Kidney (tissue), 14 donors: Measurements from ENCODE around the gene THADA. TPM values are rescaled to one million over a fixed set of nuclear protein-coding genes. Genes with fewer than 3 reads are reported as not detected.

Source experiments
- DNase-seq, 5 donors: peaks; one replicate each; pipeline ENCODE4 v3.0.0-alpha.2; 2013 to 2020
- FAIRE-seq: peaks from 2 replicates; lab custom pipeline; 2012; peaks lifted over from hg19 to GRCh38; lab: Jason Lieb, UNC
- H3K27ac ChIP-seq, 2 donors: one replicate each; pipeline ENCODE4 v1.7.0; 2013; ENCODE audit warnings: low read depth in 2 of 2, low read length in 2 of 2, inconsistent platforms in 1 of 2
- H3K27me3 ChIP-seq: one replicate; pipeline ENCODE4 v1.7.1; 2013; ENCODE audit warnings: low read length, inconsistent platforms; ENCODE audit not compliant: control insufficient read depth, insufficient read depth
- H3K36me3 ChIP-seq, 3 donors: one replicate each; pipeline versions ENCODE4 v1.7.0 to v1.7.1; 2013; ENCODE audit warnings: low read length in 3 of 3, control low read depth in 1 of 3, inconsistent platforms in 1 of 3; ENCODE audit not compliant: insufficient read depth in 3 of 3, control insufficient read depth in 2 of 3
- H3K4me1 ChIP-seq, 3 donors: one replicate each; pipeline versions ENCODE4 v1.7.0 to v1.7.1; 2013; ENCODE audit warnings: low read length in 3 of 3, inconsistent platforms in 1 of 3, low read depth in 1 of 3; ENCODE audit not compliant: control insufficient read depth in 2 of 3, insufficient read depth in 2 of 3
- H3K4me3 ChIP-seq, 3 donors: one replicate each; pipeline versions ENCODE4 v1.7.0 to v1.8.1; 2013; ENCODE audit warnings: low read length in 3 of 3, control low read depth in 1 of 3, inconsistent platforms in 1 of 3
- H3K9ac ChIP-seq, 3 donors: one replicate each; pipeline versions ENCODE4 v1.7.0 to v1.7.1; 2013; ENCODE audit warnings: low read length in 3 of 3, control low read depth in 1 of 3, inconsistent platforms in 1 of 3
- H3K9me3 ChIP-seq, 3 donors: one replicate each; pipeline versions ENCODE4 v1.7.0 to v1.7.1; 2013; ENCODE audit warnings: low read length in 3 of 3, control low read depth in 1 of 3, inconsistent platforms in 1 of 3; ENCODE audit not compliant: control insufficient read depth in 2 of 3, insufficient read depth in 1 of 3
- CTCF ChIP-seq: IDR thresholded peaks from 3 replicates; pipeline ENCODE4 v1.5.1; 2012; ENCODE audit warnings: mild to moderate bottlenecking, moderate library complexity, borderline replicate concordance; ENCODE audit not compliant: insufficient read depth; ENCODE audit errors: extremely low read depth
- intact Hi-C: fragments of 100-400 bp; cut with DNase I; formaldehyde crosslinking; loops from one replicate; pipeline ENCODE4 v1.11.1; 2022
- polyA plus RNA-seq: library from polyadenylated mRNA; stranded (reverse); fragments of 350-450 nt; fragmentation: Illumina TruSeq; extraction: RNeasy Lipid Tissue Mini Kit (QIAGEN cat#74804); gene quantifications from one replicate; pipeline ENCODE4 v1.2.3, GENCODE V29; 2014; ENCODE audit warnings: low read depth, low replicate concordance; ENCODE audit not compliant: insufficient read depth
- total RNA-seq: library from RNA; stranded (reverse); fragmentation: NEBNext Ultra II Directional; extraction: Animal tissue kit (Norgen Biotek cat#: 25700); gene quantifications from one replicate; pipeline ENCODE4 v1.2.1, GENCODE V29; 2021
- donor health status: control.
- donor health status: control.
- donor health status: control.
- donor health status: control.
- donor health status: control.
- donor health status: DM: yes; HTN: yes; CAD: no.
- donor health status: Normal renal cell carcinoma (clear cell type).

THADA gene
- total and polyA plus RNA-seq, 2 donors from 2014 or later = 21.4 to 45.1 TPM

GRCh38 chr2:43196768-43197587 is 398.9 kb downstream of the THADA start:
- H3K4me3 ChIP-seq = no peak overlapping the region
- no peak overlapping the region for H3K27ac ChIP-seq
- H3K9me3 ChIP-seq = no peaks in the 10 kb centered on the region
- FAIRE-seq (no peak), DNase-seq (peak in 2 of 5 donors; percentile 45 to 57)
- H3K9ac ChIP-seq = no peak overlapping the region
- H3K4me1 ChIP-seq = peaks cover 14 to 31% (median 28%) of the 10 kb centered on the region in 3 donors
- TF ChIP-seq CTCF = no peak
- no peaks in the 10 kb centered on the region for H3K27me3 ChIP-seq
- intact Hi-C loops = no loop called here
- H3K36me3 ChIP-seq = no peaks in the 10 kb centered on the region

GRCh38 chr2:43194121-43194869 is 401.5 kb downstream of the THADA start:
- DNase-seq = peak in 4 of 5 donors; percentile 86 to 93 (median 91)
- H3K9me3 ChIP-seq = no peaks in the 10 kb centered on the region
- H3K4me1 ChIP-seq = peaks cover 14 to 31% (median 28%) of the 10 kb centered on the region in 3 donors
- H3K36me3 ChIP-seq = no peaks in the 10 kb centered on the region
- no peak for TF ChIP-seq CTCF
- peak overlapping the region; percentile 88 to 93 for H3K27ac ChIP-seq
- H3K4me3 ChIP-seq = peak overlapping the region in 1 of 3 donors; percentile 2
- no peak for FAIRE-seq
- intact Hi-C loops = no loop called here
- H3K27me3 ChIP-seq = no peaks in the 10 kb centered on the region
- peak overlapping the region in 1 of 3 donors; percentile 42 for H3K9ac ChIP-seq

GRCh38 chr2:43193652-43194120 is 402.2 kb downstream of the THADA start:
- FAIRE-seq (no peak), DNase-seq (peak in 1 of 5 donors; percentile 71)
- H3K9me3 ChIP-seq = no peaks in the 10 kb centered on the region
- H3K4me1 ChIP-seq = peaks cover 14 to 31% (median 28%) of the 10 kb centered on the region in 3 donors
- no peaks in the 10 kb centered on the region for H3K36me3 ChIP-seq
- peak overlapping the region in 1 of 3 donors; percentile 42 for H3K9ac ChIP-seq
- H3K4me3 ChIP-seq = peak overlapping the region in 1 of 3 donors; percentile 4
- intact Hi-C loops = no loop called here
- no peak for TF ChIP-seq CTCF
- no peaks in the 10 kb centered on the region for H3K27me3 ChIP-seq
- H3K27ac ChIP-seq = peak overlapping the region; percentile 88 to 93
